AG09319 (cell line): ENCODE results near the gene ACP3.
"Not testable (repeated sequence)": the region's sequence is repeated elsewhere in the genome, so short reads cannot be mapped to it uniquely, and the experiment has no call there.

ENCODE experiments used
- DNase-seq: peaks from one replicate; pipeline ENCODE4 v3.0.0-alpha.2; 2010; ENCODE audit warnings: low read depth; ENCODE audit errors: extremely low read depth
- TF ChIP-seq, protein P1 (sequence below): IDR thresholded peaks from 2 replicates; pipeline ENCODE4 v1.5.1; 2011; ENCODE audit warnings: low read depth, mild to moderate bottlenecking, inconsistent platforms, low read length, moderate library complexity

Gene ACP3

DNA sequence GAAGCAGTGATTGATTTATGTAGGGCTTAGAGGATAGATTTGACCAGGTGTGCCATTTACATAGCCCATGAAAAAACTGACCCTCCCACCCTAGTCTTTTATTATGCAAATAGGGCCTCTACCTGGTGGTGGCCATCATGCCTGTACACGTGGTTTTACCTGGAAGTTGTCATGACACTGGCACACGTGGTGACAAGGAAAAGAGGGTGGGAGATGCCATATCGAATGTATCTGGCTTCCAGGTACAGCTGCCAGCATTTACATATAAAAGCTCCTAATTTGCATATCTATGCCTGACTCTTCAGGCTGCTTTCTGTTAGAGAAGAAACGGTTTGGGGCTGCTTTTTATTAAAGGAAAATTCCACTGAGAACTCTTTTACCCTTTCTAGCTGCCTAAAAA is 65.1 kb downstream of the ACP3 start:
- TF ChIP-seq, protein P1, sequence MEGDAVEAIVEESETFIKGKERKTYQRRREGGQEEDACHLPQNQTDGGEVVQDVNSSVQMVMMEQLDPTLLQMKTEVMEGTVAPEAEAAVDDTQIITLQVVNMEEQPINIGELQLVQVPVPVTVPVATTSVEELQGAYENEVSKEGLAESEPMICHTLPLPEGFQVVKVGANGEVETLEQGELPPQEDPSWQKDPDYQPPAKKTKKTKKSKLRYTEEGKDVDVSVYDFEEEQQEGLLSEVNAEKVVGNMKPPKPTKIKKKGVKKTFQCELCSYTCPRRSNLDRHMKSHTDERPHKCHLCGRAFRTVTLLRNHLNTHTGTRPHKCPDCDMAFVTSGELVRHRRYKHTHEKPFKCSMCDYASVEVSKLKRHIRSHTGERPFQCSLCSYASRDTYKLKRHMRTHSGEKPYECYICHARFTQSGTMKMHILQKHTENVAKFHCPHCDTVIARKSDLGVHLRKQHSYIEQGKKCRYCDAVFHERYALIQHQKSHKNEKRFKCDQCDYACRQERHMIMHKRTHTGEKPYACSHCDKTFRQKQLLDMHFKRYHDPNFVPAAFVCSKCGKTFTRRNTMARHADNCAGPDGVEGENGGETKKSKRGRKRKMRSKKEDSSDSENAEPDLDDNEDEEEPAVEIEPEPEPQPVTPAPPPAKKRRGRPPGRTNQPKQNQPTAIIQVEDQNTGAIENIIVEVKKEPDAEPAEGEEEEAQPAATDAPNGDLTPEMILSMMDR = no peak
- DNase-seq = no peak

DNA sequence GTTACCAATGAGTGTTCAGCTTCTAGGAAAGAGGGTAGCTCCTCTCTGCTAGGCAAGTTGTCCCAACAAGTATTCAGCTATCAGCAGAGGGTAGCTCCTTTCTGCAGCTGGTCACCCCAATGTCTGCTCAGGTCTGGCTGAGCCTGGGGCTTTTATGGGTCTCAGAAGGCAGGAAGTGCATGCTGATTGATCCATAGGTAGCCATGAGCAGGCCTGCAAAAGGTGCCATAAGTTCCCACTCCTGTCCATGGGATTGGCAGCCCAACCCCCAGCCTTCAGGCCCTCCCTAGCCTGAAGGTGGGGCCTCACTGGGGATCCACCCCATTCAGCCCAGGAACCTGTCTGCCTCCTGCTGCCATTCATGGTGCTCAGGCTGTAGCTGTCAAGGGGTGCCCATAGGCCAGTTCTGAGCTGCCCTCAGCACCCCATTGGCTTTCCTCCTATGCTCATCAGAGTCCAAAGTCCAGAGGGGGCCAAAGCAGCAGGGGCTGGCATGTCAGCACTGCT is 65.5 kb downstream of the ACP3 start:
- TF ChIP-seq, protein P1 = no peak
- DNase-seq = no peak

DNA sequence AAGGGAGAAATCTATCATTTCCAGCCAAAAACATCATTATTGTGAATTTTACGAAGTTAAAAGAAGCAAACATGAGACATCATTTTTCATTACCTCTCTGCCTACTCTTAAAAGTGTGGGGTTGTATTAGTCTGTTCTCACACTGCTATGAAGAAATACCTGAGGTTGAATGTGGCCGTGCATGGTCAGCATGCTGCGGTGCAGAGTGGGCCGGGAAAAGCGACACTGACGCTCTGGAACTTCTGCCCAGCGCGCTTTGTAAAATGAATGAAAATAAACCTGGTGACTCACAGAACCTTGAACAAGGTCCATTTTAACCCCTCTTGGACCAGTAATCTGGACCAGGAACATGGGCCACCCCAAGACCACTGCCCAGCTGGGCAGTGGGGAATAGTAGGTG is 69.1 kb downstream of the ACP3 start:
- no peak for DNase-seq
- TF ChIP-seq, protein P1 = no peak

DNA sequence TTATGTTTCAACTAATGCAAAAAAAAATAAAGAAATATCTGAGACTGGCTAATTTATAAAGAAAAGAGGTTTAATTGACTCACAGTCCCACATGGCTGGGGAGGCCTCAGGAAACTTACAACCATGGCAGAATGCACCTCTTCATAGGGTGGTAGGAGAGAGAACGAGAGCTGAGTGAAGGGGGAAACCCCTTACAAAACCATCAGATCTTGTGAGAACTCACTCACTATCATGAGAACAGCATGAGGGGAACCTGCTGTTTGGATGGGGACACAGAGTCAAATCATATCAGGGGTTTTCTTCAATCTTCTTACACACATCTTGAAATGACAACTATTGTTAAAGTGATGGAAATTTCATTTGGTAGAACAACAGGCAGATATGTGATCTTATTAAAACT is 75.5 kb downstream of the ACP3 start:
- DNase-seq = not testable (repeated sequence)

DNA sequence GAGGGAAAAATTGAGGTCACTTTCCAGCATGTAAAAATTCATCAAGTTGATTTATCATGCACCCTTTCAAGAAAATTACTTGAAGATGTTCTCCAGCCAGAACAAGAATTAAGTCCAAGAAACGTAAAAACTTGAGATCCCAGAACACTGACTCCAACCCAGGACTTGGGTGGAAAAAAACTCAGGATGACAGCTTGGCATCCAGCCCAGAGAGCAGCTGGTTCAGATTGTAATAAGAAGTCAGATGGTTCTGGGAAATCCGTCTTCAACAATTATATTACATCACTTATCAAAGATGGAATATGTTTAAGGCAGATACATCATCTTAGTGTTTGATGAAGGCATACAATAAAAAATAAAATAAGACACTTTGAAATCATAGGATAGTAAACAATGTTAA is 77.1 kb downstream of the ACP3 start:
- peak; percentile 65 for DNase-seq

DNA sequence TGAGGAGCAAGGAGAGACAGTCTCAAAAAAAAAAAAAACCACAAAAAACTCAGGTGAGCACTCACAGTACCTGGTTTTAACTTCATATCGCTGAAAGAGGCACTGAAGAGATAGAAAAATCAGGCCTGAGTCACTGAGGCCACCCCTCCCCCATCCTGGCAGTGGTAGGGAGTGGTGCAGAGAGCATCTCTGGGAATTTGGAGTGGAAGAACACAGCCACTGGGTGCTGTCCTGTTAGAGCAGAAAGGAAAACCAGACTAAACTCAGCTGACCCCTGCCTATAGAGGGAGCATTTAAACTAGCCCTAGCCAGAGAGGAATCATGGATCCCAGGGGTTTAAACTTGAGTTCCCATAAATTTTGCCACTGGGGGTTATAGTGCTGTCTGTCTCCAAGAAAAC is 77.9 kb downstream of the ACP3 start:
- no peak for DNase-seq
- TF ChIP-seq, protein P1 = no peak

More for the DNA sequence above, 77.1 kb downstream of the ACP3 start:
- TF ChIP-seq, protein P1 = no peak

DNA sequence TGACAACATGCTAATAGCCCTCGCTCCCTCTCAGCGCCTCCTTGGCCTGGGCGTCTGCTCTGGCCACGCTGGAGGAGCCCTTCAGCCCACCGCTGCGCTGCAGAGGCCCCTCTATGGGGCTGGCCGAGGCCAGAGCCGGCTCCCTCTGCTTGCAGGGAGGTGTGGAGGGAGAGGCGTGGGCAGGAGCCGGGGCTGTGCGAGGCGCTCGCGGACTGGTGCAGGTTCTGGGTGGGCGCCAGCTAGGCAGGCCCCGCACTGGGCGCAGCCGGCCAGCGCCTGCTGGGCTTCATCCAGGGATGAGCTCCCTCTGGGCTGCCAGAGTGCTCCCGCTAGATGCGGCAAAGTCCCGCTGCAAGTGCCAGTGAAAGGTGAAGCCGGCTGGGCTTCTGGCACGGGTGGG is 79.0 kb downstream of the ACP3 start:
- TF ChIP-seq, protein P1 = no peak
- no peak for DNase-seq

DNA sequence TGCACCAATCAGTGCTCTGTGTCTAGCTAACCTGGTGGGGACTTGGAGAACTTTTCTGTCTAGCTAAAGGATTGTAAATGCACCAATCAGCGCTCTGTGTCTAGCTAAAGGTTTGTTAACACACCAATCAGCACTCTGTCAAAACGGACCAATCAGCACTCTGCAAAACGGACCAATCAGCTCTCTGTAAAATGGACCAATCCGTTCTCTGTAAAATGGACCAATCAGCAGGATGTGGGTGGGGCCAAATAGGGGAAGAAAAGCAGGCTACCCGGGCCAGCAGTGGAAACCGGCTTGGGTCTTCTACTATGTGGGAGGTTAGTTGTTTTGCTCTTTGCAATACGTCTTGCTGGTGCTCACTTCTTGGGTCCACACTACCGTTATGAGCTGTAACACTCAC is 79.6 kb downstream of the ACP3 start:
- DNase-seq = not testable (repeated sequence)
